ENCODE data around the gene KLHL22.

KLHL22 gene

GRCh38 chr22:20520093-20520511 lies 24.5 kb upstream of the KLHL22 start:
- H3K27me3 ChIP-seq (ENCODE audit: control insufficient read depth, insufficient read depth, low read length), result no peaks in the 10 kb centered on the region
- H3K36me3 ChIP-seq (ENCODE audit: control insufficient read depth, insufficient read depth, low read length), result no peaks in the 10 kb centered on the region
- no peak overlapping the region for H2AFZ ChIP-seq
- no peak overlapping the region for H3K27ac ChIP-seq
- H3K4me1 ChIP-seq, result no peaks in the 10 kb centered on the region
- no peaks in the 10 kb centered on the region for H3K9me3 ChIP-seq (ENCODE audit: control insufficient read depth, low read length)
- peaks cover 24% of the 10 kb centered on the region for H3K79me2 ChIP-seq
- H3K9ac ChIP-seq, result no peak overlapping the region
- no peak overlapping the region for H3K4me3 ChIP-seq (ENCODE audit: low read depth, low read length)
- TF ChIP-seq CTCF (IDR thresholded peaks at IDR 0.05), result no peak
- H3K4me2 ChIP-seq (ENCODE audit: low read length), result no peak overlapping the region

DNA sequence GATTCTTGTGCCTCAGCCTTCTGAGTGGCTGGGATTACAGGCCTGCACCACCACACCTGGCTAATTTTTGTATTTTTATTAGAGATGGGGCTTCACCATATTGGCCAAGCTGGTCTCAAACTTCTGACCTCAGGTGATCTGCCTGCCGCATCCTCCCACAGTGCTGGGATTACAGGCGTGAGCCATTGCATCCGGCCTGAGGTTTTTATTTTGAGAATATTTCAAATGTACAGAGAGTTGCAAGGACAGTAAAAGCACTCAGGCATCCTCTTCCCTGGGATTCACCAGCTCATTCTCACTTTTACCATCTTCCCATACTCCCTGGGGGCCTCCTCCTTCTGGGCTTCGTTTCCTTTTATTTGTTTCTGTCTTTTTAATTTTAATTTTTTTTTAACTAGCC lies 24.0 kb upstream of the KLHL22 start:
- no peak overlapping the region for H3K27ac ChIP-seq

DNA sequence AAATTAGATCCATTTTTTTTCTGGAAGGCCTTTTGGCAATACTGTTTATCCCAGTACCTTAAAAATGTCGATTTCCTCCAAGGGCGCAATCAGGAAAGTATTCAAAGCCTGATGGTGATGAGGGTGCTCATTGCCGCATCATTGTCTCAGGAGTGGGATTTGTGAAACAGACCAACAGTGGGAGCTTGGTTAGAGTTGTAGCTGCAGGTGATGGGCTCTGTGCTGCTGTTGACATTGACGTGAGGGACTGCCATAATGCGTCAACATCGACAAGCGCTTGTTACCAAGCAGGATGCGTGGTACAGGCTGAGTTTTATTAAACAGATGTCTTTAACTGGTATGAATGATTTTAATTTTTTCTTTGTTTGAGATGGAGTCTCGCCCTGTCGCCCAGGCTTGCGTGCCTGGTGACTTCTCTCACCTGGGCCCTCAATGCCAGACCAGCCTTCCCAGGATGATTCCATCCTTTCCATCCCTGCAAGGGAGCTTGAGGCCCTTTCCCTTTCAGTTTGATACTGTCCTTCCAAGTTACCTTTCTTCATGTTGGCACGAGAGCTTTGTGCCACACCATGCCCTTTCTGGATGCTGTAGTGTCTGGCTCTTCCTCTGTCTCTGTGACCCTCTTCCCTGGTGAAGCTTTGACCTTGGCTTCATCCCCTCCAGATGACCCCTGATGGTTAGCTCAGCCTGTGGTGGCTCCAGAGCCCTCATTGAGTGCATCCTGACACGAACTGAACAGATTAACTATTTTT lies 22.4 kb upstream of the KLHL22 start:
- Histone ChIP-seq H3K9ac (no peak overlapping the region), H3K36me3 (ENCODE audit: control insufficient read depth, insufficient read depth, low read length) (no peaks in the 10 kb centered on the region), H2AFZ (no peak overlapping the region), H3K27me3 (ENCODE audit: control insufficient read depth, insufficient read depth, low read length) (no peaks in the 10 kb centered on the region), H3K4me3 (ENCODE audit: low read depth, low read length) (no peak overlapping the region), H3K4me2 (ENCODE audit: low read length) (no peak overlapping the region), H3K4me1 (no peaks in the 10 kb centered on the region), H3K79me2 (peaks cover 41% of the 10 kb centered on the region), H3K9me3 (ENCODE audit: control insufficient read depth, low read length) (no peaks in the 10 kb centered on the region), H3K27ac (no peak overlapping the region)
- TF ChIP-seq CTCF (IDR thresholded peaks at IDR 0.05), result no peak

More for the DNA sequence above, 24.0 kb upstream of the KLHL22 start:
- Histone ChIP-seq H3K36me3 (ENCODE audit: control insufficient read depth, insufficient read depth, low read length) (no peaks in the 10 kb centered on the region), H3K4me3 (ENCODE audit: low read depth, low read length) (no peak overlapping the region), H2AFZ (no peak overlapping the region), H3K79me2 (peaks cover 29% of the 10 kb centered on the region), H3K4me1 (no peaks in the 10 kb centered on the region), H3K9ac (no peak overlapping the region), H3K27me3 (ENCODE audit: control insufficient read depth, insufficient read depth, low read length) (no peaks in the 10 kb centered on the region), H3K9me3 (ENCODE audit: control insufficient read depth, low read length) (no peaks in the 10 kb centered on the region), H3K4me2 (ENCODE audit: low read length) (no peak overlapping the region)
- TF ChIP-seq CTCF (IDR thresholded peaks at IDR 0.05), result no peak

- Histone ChIP-seq H3K27ac (no peak overlapping the region), H3K4me1 (no peaks in the 10 kb centered on the region)
Measured at GRCh38 chr22:20517422-20517821, 21.8 kb upstream of the KLHL22 start.

More at GRCh38 chr22:20517422-20517821, 21.8 kb upstream of the KLHL22 start:
- no peak for TF ChIP-seq CTCF (IDR thresholded peaks at IDR 0.05)
- Histone ChIP-seq H3K9ac (no peak overlapping the region), H3K36me3 (ENCODE audit: control insufficient read depth, insufficient read depth, low read length) (no peaks in the 10 kb centered on the region), H3K4me2 (ENCODE audit: low read length) (no peak overlapping the region), H3K4me3 (ENCODE audit: low read depth, low read length) (no peak overlapping the region), H3K9me3 (ENCODE audit: control insufficient read depth, low read length) (no peaks in the 10 kb centered on the region), H3K27me3 (ENCODE audit: control insufficient read depth, insufficient read depth, low read length) (no peaks in the 10 kb centered on the region), H2AFZ (no peak overlapping the region), H3K79me2 (peaks cover 40% of the 10 kb centered on the region)
